Measurements from ENCODE around the gene ZFAND3. TPM values are rescaled to one million over a fixed set of nuclear protein-coding genes. Genes with fewer than 3 reads are reported as not detected.
"Not testable (repeated sequence)": the region's sequence is repeated elsewhere in the genome, so short reads cannot be mapped to it uniquely, and the experiment has no call there.

The ZFAND3 gene
- total RNA-seq, 1 experiment from 2014 or later, result 47.2 TPM

- TF ChIP-seq SP1 (IDR thresholded peaks at IDR 0.05; ENCODE audit: low read depth) (0 out of 2 replicates have a peak, but pooled peaks have one; percentile 8), EGR1 (IDR thresholded peaks at IDR 0.05; ENCODE audit: low read depth) (peak; percentile 20; the same call in 1 of the 2 replicates), FOSL1 (IDR thresholded peaks at IDR 0.05; ENCODE audit: low read depth) (0 out of 2 replicates have a peak, but pooled peaks have one; percentile 32)
- H2AFZ ChIP-seq (ENCODE audit: low read depth, low read length, poor library complexity, severe bottlenecking); H3K27ac ChIP-seq (ENCODE audit: low read depth, low read length); H3K9me3 ChIP-seq (ENCODE audit: control insufficient read depth in 1 of 2, insufficient read depth in 1 of 2, low read depth in 1 of 2, low read length in 2 of 2); BruUV-seq (replicated peaks); DNase-seq (ENCODE audit: low read depth, low spot score); POLR2A ChIA-PET; H3K36me3 ChIP-seq (ENCODE audit: control insufficient read depth in 1 of 2, insufficient read depth in 2 of 2, low read length in 2 of 2); intact Hi-C loops (cut with micrococcal nuclease); RAD21 ChIA-PET (ENCODE audit: low non-redundant PET in 1 of 2, low total read pairs in 2 of 2, uncharacterized antibody in 2 of 2, unreplicated experiment in 2 of 2); H3K27me3 ChIP-seq (ENCODE audit: insufficient read depth, low read length); H3K9ac ChIP-seq (ENCODE audit: low read length); H3K9me2 ChIP-seq (ENCODE audit: insufficient read depth); H3K79me2 ChIP-seq (ENCODE audit: insufficient read depth, low read length); H4K20me1 ChIP-seq (ENCODE audit: insufficient read depth): not testable (repeated sequence)
- peaks cover 2 to 37% of the 10 kb centered on the region in 2 experiments; a peak in 3 of 4 replicates for H3K4me1 ChIP-seq (ENCODE audit: control insufficient read depth in 1 of 2, insufficient read depth in 2 of 2, low read length in 2 of 2)
- ATAC-seq, result peak; percentile 72
- CTCF ChIA-PET, result interaction anchor here (1.0 kb wide), 1 partner anchor 9 kb away, joined by 3 read pairs; no protein-coding TSS in a partner anchor
- peak overlapping the region; percentile 50 for H3K4me2 ChIP-seq (ENCODE audit: low read length)
- peak overlapping the region in 1 of 2 experiments; percentile 10; a peak in 1 of 4 replicates for H3K4me3 ChIP-seq (replicated peaks in 1 of 2; ENCODE audit: low read depth in 1 of 2, low read length in 2 of 2)
Observed at GRCh38 chr6:38049861-38050397, 230.4 kb downstream of the ZFAND3 start.

GRCh38 chr6:38051819-38052434 is 232.4 kb downstream of the ZFAND3 start:
- Histone ChIP-seq H3K4me3 (replicated peaks in 1 of 2; ENCODE audit: low read depth in 1 of 2, low read length in 2 of 2) (no peak overlapping the region), H3K36me3 (ENCODE audit: control insufficient read depth in 1 of 2, insufficient read depth in 2 of 2, low read length in 2 of 2) (no peaks in the 10 kb centered on the region), H3K9me3 (ENCODE audit: control insufficient read depth in 1 of 2, insufficient read depth in 1 of 2, low read depth in 1 of 2, low read length in 2 of 2) (no peaks in the 10 kb centered on the region), H3K9me2 (ENCODE audit: insufficient read depth) (no peaks in the 10 kb centered on the region), H3K27me3 (ENCODE audit: insufficient read depth, low read length) (no peaks in the 10 kb centered on the region), H3K4me2 (ENCODE audit: low read length) (0 out of 2 replicates have a peak overlapping the region, but pooled peaks have one; percentile 12), H4K20me1 (ENCODE audit: insufficient read depth) (no peaks in the 10 kb centered on the region; the same call in 1 of the 2 replicates), H2AFZ (ENCODE audit: low read depth, low read length, poor library complexity, severe bottlenecking) (no peak overlapping the region), H3K4me1 (ENCODE audit: control insufficient read depth in 1 of 2, insufficient read depth in 2 of 2, low read length in 2 of 2) (peaks cover 2 to 43% of the 10 kb centered on the region in 2 experiments; a peak in 3 of 4 replicates), H3K79me2 (ENCODE audit: insufficient read depth, low read length) (peaks cover 16% of the 10 kb centered on the region; the same call in 1 of the 2 replicates), H3K27ac (ENCODE audit: low read depth, low read length) (no peak overlapping the region), H3K9ac (ENCODE audit: low read length) (no peak overlapping the region)
- ATAC-seq (no peak), DNase-seq (ENCODE audit: low read depth, low spot score) (no peak)
- ChIA-PET POLR2A (no interaction called here), RAD21 (ENCODE audit: low non-redundant PET in 1 of 2, low total read pairs in 2 of 2, uncharacterized antibody in 2 of 2, unreplicated experiment in 2 of 2) (no interaction called here), CTCF (no interaction called here)
- BruUV-seq (replicated peaks), result no TSS peak
- TF ChIP-seq EZH2phosphoT487 (IDR thresholded peaks at IDR 0.05; ENCODE audit: borderline replicate concordance), result no peak
- TF ChIP-seq SRF (IDR thresholded peaks at IDR 0.05; ENCODE audit: low read depth), result no peak
- TF ChIP-seq, protein P1, sequence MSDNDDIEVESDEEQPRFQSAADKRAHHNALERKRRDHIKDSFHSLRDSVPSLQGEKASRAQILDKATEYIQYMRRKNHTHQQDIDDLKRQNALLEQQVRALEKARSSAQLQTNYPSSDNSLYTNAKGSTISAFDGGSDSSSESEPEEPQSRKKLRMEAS (IDR thresholded peaks at IDR 0.05), result no peak
- TF ChIP-seq ZFX (IDR thresholded peaks at IDR 0.05), result no peak
- no peak for TF ChIP-seq ATF3 (IDR thresholded peaks at IDR 0.05)
- no peak for TF ChIP-seq SIN3A (IDR thresholded peaks at IDR 0.05; ENCODE audit: low read depth)
- TF ChIP-seq ELF1 (IDR thresholded peaks at IDR 0.05; ENCODE audit: borderline replicate concordance, low read depth), result no peak
- no peak for TF ChIP-seq ZBTB33 (IDR thresholded peaks at IDR 0.05; ENCODE audit: extremely low read depth, insufficient replicate concordance, low read length)
- TF ChIP-seq POLR2A (IDR thresholded peaks at IDR 0.05; ENCODE audit: borderline replicate concordance, extremely low read depth, insufficient read depth, insufficient read length), result no peak
- no peak for TF ChIP-seq SP1 (IDR thresholded peaks at IDR 0.05; ENCODE audit: low read depth)
- no peak for TF ChIP-seq JUND (IDR thresholded peaks at IDR 0.05)
- TF ChIP-seq EZH2 (IDR thresholded peaks at IDR 0.05), result no peak
- intact Hi-C loops (cut with micrococcal nuclease), result no loop called here
